ENCODE results near the gene OR13C2. TPM values are rescaled to one million over a fixed set of nuclear protein-coding genes. Genes with fewer than 3 reads are reported as not detected.
A peak's percentile ranks its signal among the peaks of the same experiment; 100 is the strongest.
"Not testable (repeated sequence)": the region's sequence is repeated elsewhere in the genome, so short reads cannot be mapped to it uniquely, and the experiment has no call there.

OR13C2 gene
- total RNA-seq, 1 donor from 2014 or later: not detected

- H3K4me1 Mint-ChIP-seq (ENCODE audit: unreplicated experiment): no peaks in the 10 kb centered on the region
- peaks cover 14% of the 10 kb centered on the region for H3K27me3 Mint-ChIP-seq
- no peaks in the 10 kb centered on the region for H3K9me3 Mint-ChIP-seq
- H3K27ac Mint-ChIP-seq: no peak overlapping the region
- peak; percentile 40 for TF ChIP-seq CTCF (conservative IDR thresholded peaks at IDR 0.05)
- DNase-seq (ENCODE audit: extremely low spot score, unreplicated experiment): no peak
- no peak overlapping the region for H3K4me3 Mint-ChIP-seq
- H3K36me3 Mint-ChIP-seq: no peaks in the 10 kb centered on the region
Measured at GRCh38 chr9:104608336-104608735, 2.9 kb upstream of the OR13C2 start.

GRCh38 chr9:104606152-104606551 lies 725 bp upstream of the OR13C2 start:
- no peaks in the 10 kb centered on the region for H3K36me3 Mint-ChIP-seq
- no peaks in the 10 kb centered on the region for H3K9me3 Mint-ChIP-seq
- DNase-seq (ENCODE audit: extremely low spot score, unreplicated experiment): no peak
- TF ChIP-seq CTCF (conservative IDR thresholded peaks at IDR 0.05): no peak
- no peak overlapping the region for H3K27ac Mint-ChIP-seq
- H3K27me3 Mint-ChIP-seq: peaks cover 14% of the 10 kb centered on the region
- H3K4me3 Mint-ChIP-seq: no peak overlapping the region
- no peaks in the 10 kb centered on the region for H3K4me1 Mint-ChIP-seq (ENCODE audit: unreplicated experiment)

GRCh38 chr9:104604801-104605200 lies 626 bp downstream of the OR13C2 start:
- no peaks in the 10 kb centered on the region for H3K9me3 Mint-ChIP-seq
- H3K27ac Mint-ChIP-seq: no peak overlapping the region
- no peak for DNase-seq (ENCODE audit: extremely low spot score, unreplicated experiment)
- H3K36me3 Mint-ChIP-seq: no peaks in the 10 kb centered on the region
- H3K27me3 Mint-ChIP-seq: peaks cover 14% of the 10 kb centered on the region
- TF ChIP-seq CTCF (conservative IDR thresholded peaks at IDR 0.05): no peak
- no peaks in the 10 kb centered on the region for H3K4me1 Mint-ChIP-seq (ENCODE audit: unreplicated experiment)
- no peak overlapping the region for H3K4me3 Mint-ChIP-seq

- H3K27me3 Mint-ChIP-seq; H3K27ac Mint-ChIP-seq; H3K4me1 Mint-ChIP-seq (ENCODE audit: unreplicated experiment); H3K36me3 Mint-ChIP-seq; DNase-seq (ENCODE audit: extremely low spot score, unreplicated experiment); H3K4me3 Mint-ChIP-seq; H3K9me3 Mint-ChIP-seq: not testable (repeated sequence)
Measured at GRCh38 chr9:104599313-104599712, 6.1 kb downstream of the OR13C2 start, which contains the start of gene OR13C5. Gene OR13C5 (minus strand): TSS chr9:104599413. CDS start chr9:104599413, 0 bp downstream.

GRCh38 chr9:104598749-104599148 lies 6.7 kb downstream of the OR13C2 start:
- not testable (repeated sequence) for H3K36me3 Mint-ChIP-seq; H3K27me3 Mint-ChIP-seq; DNase-seq (ENCODE audit: extremely low spot score, unreplicated experiment)

GRCh38 chr9:104589626-104590025 lies 15.8 kb downstream of the OR13C2 start:
- H3K4me1 Mint-ChIP-seq (ENCODE audit: unreplicated experiment): no peaks in the 10 kb centered on the region
- H3K36me3 Mint-ChIP-seq: no peaks in the 10 kb centered on the region
- H3K27me3 Mint-ChIP-seq: peaks cover 4% of the 10 kb centered on the region
- DNase-seq (ENCODE audit: extremely low spot score, unreplicated experiment): no peak
- TF ChIP-seq CTCF (conservative IDR thresholded peaks at IDR 0.05): no peak
- H3K27ac Mint-ChIP-seq: no peak overlapping the region
- no peak overlapping the region for H3K4me3 Mint-ChIP-seq
- peaks cover 8% of the 10 kb centered on the region for H3K9me3 Mint-ChIP-seq

More at GRCh38 chr9:104598749-104599148, 6.7 kb downstream of the OR13C2 start:
- not testable (repeated sequence) for H3K27ac Mint-ChIP-seq; H3K4me1 Mint-ChIP-seq (ENCODE audit: unreplicated experiment); H3K4me3 Mint-ChIP-seq; H3K9me3 Mint-ChIP-seq

Measured in type B pancreatic cell (in vitro differentiated cells).